ENCODE results near the gene CEBPA.

DNA sequence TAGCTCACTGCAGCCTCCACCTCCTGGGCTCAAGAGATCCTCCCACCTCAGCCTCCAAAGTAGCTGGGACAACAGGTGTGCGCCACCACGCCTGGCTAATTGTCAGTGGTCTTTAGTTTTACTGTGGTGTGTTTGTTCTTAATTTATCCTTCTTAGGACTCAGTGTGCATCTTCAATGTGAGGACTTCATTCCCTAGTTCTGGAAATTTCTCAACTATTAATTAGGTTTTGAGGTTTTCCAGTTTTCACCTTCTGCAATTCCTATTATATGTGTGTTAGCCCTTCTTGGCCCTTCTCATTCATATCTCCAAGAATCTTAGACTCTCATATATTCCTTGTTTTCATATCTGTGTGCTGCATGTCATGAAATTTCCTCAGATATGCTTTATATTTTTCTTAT, 44.5 kb downstream of the CEBPA start:
- TF ChIP-seq POLR2A (IDR thresholded peaks at IDR 0.05; ENCODE audit: low read depth, low read length), result no peak
- TF ChIP-seq EZH2 (IDR thresholded peaks at IDR 0.05; ENCODE audit: borderline replicate concordance, control insufficient read depth, low read depth, low read length), result no peak
- TF ChIP-seq, protein P1, sequence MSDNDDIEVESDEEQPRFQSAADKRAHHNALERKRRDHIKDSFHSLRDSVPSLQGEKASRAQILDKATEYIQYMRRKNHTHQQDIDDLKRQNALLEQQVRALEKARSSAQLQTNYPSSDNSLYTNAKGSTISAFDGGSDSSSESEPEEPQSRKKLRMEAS (IDR thresholded peaks at IDR 0.05; ENCODE audit: low read depth, low read length), result no peak
- no peak for TF ChIP-seq SRF (IDR thresholded peaks at IDR 0.05; ENCODE audit: low read depth in 2 of 2, low read length in 2 of 2)

All from GM12878 (cell line).